ACC112 (cell line): ENCODE results near the gene EGLN1.
A peak's percentile ranks its signal among the peaks of the same experiment; 100 is the strongest.

Source experiments
- H2AFZ ChIP-seq: fragments of 200-600 bp; sonication (generic); one replicate; pipeline ENCODE4 v1.6.0; 2017; ENCODE audit warnings: antibody characterized with exemption, low read length; ENCODE audit not compliant: unreplicated experiment
- H3K27ac ChIP-seq: fragments of 200-600 bp; sonication (generic); 2 replicates; pipeline ENCODE4 v1.5.1; 2014; ENCODE audit warnings: low read depth, mild to moderate bottlenecking, antibody characterized with exemption, low read length, moderate library complexity
- H3K27me3 ChIP-seq: fragments of 200-600 bp; sonication (generic); 2 replicates; pipeline ENCODE4 v1.6.1; 2014; ENCODE audit warnings: mild to moderate bottlenecking, antibody characterized with exemption, low read length, moderate library complexity, mixed read lengths; ENCODE audit not compliant: insufficient read depth
- H3K36me3 ChIP-seq: fragments of 200-600 bp; sonication (generic); 2 replicates; pipeline ENCODE4 v1.6.1; 2016; ENCODE audit warnings: mild to moderate bottlenecking, antibody characterized with exemption, low read length, moderate library complexity, mixed read lengths; ENCODE audit not compliant: insufficient read depth
- H3K4me1 ChIP-seq: fragments of 200-600 bp; sonication (generic); one replicate; pipeline ENCODE4 v1.6.1; 2016; ENCODE audit warnings: low read length, mixed read lengths; ENCODE audit not compliant: insufficient read depth, unreplicated experiment, control insufficient read depth
- H3K4me3 ChIP-seq: fragments of 200-600 bp; sonication (generic); 2 replicates; pipeline ENCODE4 v1.5.1; 2014; ENCODE audit warnings: mild to moderate bottlenecking, low read depth, low read length
- H3K79me2 ChIP-seq: fragments of 200-600 bp; sonication (generic); one replicate; pipeline ENCODE4 v1.6.0; 2016; ENCODE audit warnings: low read length; ENCODE audit not compliant: control insufficient read depth, unreplicated experiment, insufficient read depth

Gene EGLN1

DNA sequence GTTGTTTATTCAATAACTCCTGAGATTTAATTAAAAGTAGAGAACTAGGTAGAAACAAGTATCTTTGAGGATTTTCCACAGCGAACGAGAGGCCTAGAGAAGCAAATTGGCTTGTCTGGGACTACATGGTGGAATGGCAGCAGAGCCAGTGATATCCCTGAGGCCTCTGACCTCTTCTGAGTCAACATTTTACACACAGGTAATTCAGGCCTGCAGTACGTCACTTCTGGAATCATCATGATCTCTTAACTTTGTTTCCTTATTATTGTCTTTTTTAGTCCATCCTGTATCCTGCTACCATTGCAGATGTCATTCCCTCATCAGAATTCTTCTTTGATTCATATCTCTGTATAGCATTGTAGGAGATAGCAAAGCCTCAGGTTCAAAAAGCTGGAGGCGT lies 74.1 kb downstream of the EGLN1 start:
- Histone ChIP-seq H3K36me3 (peaks cover 17% of the 10 kb centered on the region), H3K4me1 (no peaks in the 10 kb centered on the region), H3K27me3 (no peaks in the 10 kb centered on the region), H3K79me2 (peaks cover 4% of the 10 kb centered on the region), H2AFZ (no peak overlapping the region), H3K4me3 (no peak overlapping the region), H3K27ac (no peak overlapping the region)

DNA sequence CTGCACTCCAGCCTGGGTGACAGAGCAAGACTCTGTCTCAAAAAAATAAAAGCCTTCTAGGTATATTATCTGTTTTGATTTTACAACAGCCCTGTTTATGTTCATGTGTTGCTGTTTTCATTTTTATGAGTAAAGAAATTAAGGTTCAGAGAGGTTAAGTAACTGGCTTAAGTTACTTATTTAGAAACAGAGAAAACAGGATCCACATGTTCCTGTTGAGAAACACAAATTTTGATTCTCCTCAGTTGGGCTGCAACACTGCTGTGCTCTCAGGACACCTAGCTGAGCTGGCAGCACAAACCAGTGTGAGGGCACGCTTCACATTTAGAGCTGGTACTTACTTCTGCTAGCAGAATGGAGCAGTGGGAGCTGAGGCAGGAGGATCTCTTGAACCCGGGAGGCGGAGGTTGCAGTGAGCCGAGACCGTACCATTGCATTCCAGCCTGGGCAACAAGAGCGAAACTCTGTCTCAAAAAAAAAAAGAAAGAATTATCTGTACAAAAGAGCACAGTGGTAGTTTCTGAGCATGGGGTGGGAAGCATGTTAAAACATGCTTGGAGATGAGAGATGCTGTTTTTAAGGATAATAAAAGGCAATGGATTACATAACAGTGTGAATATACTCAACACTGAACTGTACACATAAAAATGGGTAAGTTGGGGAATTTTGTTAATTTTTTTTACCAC lies 81.6 kb downstream of the EGLN1 start:
- Histone ChIP-seq H3K4me3 (no peak overlapping the region), H2AFZ (no peak overlapping the region), H3K79me2 (peaks cover 53% of the 10 kb centered on the region), H3K4me1 (peaks cover 19% of the 10 kb centered on the region), H3K27me3 (no peaks in the 10 kb centered on the region), H3K36me3 (peaks cover 4% of the 10 kb centered on the region; the same call in 1 of the 2 replicates), H3K27ac (no peak overlapping the region)

DNA sequence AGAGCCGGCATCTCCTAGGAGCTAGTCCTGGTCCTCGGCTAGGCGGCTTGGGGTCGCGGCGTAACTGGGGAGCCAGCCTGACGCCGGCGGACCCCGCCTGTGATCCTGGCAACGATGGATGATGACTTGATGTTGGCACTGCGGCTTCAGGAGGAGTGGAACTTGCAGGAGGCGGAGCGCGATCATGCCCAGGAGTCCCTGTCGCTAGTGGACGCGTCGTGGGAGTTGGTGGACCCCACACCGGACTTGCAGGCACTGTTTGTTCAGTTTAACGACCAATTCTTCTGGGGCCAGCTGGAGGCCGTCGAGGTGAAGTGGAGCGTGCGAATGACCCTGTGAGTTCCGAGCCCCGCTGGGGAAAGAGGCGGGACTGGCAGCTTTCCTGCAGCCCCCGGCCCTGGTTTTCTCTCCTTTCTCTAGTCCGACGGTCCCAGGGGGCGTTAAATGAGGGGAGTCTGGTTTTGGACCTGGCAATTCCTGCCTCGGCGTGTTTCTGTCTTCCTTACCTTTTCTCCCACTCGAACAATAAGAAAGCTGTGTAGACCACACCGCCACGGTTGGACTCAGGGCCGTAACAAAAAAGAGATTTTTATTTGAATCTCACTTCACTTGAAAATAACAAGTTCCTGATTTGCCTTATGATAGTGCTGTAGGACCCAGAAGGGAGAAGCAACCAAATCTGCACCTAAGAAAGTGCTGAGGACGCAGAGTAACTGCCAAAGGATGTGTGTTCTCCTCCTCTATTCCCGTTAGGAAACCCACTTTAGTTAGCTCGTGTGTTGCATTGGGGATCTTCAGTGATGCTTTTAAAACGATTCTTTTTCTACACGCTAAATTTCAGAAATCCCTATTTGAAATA lies 83.6 kb downstream of the EGLN1 start, which contains the start of gene SPRTN:
Gene SPRTN, plus strand, starts transcription at position 24 of the 859 bp plus-strand sequence. Its CDS starts 91 bp downstream, at position 115.
- Histone ChIP-seq H3K4me1 (peaks cover 24% of the 10 kb centered on the region), H3K27ac (peak within 1 kb of the TSS; percentile 96), H3K36me3 (peaks cover 2% of the 10 kb centered on the region; the same call in 1 of the 2 replicates), H3K27me3 (no peaks in the 10 kb centered on the region), H3K4me3 (peak within 1 kb of the TSS; percentile 87), H3K79me2 (peaks cover 69% of the 10 kb centered on the region), H2AFZ (peak within 1 kb of the TSS; percentile 93)

DNA sequence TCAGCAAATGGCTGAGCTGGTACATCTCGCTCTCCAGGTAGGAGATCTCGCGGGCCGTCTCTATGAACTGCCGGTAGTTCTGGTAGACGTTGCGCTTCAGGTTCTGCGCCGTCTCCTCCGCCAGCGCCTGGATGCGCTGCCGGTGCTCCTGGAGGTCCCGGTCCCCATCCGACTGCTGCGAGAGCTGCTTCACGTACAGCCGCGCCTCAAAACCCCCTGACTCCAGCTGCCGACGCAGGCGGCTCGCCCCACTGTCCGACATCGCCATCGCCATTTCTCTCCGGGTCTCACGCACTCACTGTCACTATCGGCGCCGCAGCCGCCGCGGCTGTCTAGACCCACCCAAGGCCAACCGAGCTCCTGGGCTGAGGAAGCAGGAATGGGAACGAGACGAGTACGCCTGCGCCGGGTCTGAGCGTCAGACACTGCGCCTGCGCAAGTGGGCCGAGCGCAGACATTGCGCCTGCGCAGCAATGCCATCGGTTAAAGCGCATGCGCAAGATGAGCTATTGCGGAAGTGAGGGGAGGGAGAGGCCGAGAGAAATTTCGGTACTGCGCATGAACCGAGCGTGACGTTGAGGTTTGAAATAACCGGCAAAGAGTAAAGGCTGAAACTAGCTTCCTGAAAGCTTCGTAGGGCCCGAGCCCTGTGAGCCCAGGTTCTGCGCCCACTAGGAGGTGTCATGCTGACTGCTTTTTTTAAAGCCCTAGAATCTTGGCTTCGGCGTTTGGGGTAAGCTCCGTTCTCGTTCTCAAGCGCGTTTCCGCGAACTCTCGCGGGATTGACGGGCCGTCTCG lies 84.4 kb downstream of the EGLN1 start, which contains the start of gene EXOC8:
Gene EXOC8, minus strand, starts transcription at position 381 of the 798 bp plus-strand sequence. Its CDS starts 107 bp downstream, at position 274.
- Histone ChIP-seq H3K4me1 (peaks cover 31% of the 10 kb centered on the region), H3K27ac (peak within 1 kb of the TSS; percentile 96), H3K27me3 (no peaks in the 10 kb centered on the region), H3K36me3 (peaks cover 2% of the 10 kb centered on the region; the same call in 1 of the 2 replicates), H2AFZ (peak within 1 kb of the TSS; percentile 93), H3K79me2 (peaks cover 76% of the 10 kb centered on the region), H3K4me3 (peak within 1 kb of the TSS; percentile 87)

DNA sequence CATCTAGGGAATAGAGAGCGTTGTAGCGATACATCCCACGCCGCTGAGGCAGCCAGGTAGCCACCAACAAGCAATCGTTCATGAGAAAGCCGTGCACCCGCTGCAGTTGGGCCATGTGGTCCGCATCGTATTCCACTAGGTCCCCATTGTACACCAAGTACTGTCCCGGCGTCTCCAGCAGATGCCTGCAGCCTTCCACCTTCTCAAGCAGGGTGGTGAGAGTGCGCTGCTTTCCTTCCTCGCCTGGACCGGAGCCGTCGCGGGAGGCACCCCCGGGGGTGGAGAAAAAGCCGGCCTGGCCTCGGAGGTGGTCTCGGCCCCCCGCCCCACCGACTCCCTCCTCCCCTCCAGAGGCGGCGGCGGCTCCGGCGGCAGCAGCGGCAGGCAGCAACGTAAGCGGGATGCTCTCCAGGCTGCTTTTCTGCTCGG lies 85.0 kb downstream of the EGLN1 start:
- peaks cover 31% of the 10 kb centered on the region for H3K4me1 ChIP-seq
- peak overlapping the region; percentile 96; the same call in 1 of the 2 replicates for H3K27ac ChIP-seq
- H3K36me3 ChIP-seq: peaks cover 2% of the 10 kb centered on the region; the same call in 1 of the 2 replicates
- H3K79me2 ChIP-seq: peaks cover 77% of the 10 kb centered on the region
- no peaks in the 10 kb centered on the region for H3K27me3 ChIP-seq
- peak overlapping the region; percentile 87 for H3K4me3 ChIP-seq
- H2AFZ ChIP-seq: no peak overlapping the region

- no peaks in the 10 kb centered on the region for H3K27me3 ChIP-seq
- no peak overlapping the region for H3K27ac ChIP-seq
- peaks cover 77% of the 10 kb centered on the region for H3K79me2 ChIP-seq
- no peaks in the 10 kb centered on the region for H3K36me3 ChIP-seq
- no peak overlapping the region for H2AFZ ChIP-seq
- peak overlapping the region; percentile 87 for H3K4me3 ChIP-seq
- peaks cover 31% of the 10 kb centered on the region for H3K4me1 ChIP-seq
These were observed 86.2 kb downstream of the EGLN1 start for GRCh38 chr1:231335663-231336602.

DNA sequence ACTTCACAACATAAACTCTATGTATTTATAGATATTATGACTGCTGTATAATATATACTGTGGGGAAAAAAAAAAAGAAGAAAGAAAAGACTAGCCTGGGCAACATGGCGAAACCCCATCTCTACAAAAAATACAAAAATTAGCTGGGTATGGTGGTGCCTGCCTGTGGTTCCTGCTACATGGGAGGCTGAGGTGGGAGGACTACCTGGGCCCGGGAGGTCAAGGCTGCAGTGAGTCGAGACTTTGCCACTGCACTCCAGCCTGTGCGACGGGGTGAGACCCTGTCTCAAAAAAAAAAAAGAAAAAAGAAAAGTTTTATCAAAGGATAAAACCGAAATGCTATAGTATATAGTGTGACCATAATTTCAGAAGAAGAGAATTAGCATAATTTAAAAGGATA lies 87.1 kb downstream of the EGLN1 start:
- Histone ChIP-seq H3K4me1 (peaks cover 31% of the 10 kb centered on the region), H2AFZ (no peak overlapping the region), H3K79me2 (peaks cover 69% of the 10 kb centered on the region), H3K36me3 (no peaks in the 10 kb centered on the region), H3K27ac (no peak overlapping the region), H3K27me3 (no peaks in the 10 kb centered on the region), H3K4me3 (peak overlapping the region; percentile 87)

DNA sequence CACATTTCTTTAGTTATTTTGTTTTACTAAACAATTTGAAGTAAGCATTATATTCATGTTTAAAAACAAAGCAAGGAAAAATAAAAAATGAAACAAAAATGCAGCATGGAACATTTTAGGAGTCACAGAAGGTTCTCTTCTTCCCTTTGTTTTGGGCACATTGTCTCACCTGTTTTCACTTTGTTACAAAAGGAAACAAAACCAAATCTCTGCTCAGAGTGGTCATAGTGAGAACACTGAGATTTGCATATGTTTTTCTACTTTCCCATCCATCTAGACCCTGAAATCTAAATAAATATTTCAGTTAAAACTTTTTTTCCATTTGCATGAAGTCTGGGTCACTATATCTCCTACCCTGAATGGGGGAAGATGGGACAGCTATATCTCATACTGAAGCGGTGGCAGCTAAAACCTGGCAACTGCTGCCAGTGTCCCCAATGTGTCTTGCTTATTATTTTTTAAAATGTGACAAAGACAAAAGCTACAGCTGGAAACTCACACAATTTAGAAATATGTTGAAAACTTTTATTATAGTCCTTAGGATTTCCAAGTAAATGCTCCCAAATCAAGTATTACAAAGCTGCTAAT lies 87.9 kb downstream of the EGLN1 start:
- Histone ChIP-seq H2AFZ (no peak overlapping the region), H3K27ac (no peak overlapping the region), H3K4me1 (peaks cover 24% of the 10 kb centered on the region), H3K4me3 (peak overlapping the region; percentile 87), H3K27me3 (no peaks in the 10 kb centered on the region), H3K36me3 (no peaks in the 10 kb centered on the region), H3K79me2 (peaks cover 61% of the 10 kb centered on the region)

DNA sequence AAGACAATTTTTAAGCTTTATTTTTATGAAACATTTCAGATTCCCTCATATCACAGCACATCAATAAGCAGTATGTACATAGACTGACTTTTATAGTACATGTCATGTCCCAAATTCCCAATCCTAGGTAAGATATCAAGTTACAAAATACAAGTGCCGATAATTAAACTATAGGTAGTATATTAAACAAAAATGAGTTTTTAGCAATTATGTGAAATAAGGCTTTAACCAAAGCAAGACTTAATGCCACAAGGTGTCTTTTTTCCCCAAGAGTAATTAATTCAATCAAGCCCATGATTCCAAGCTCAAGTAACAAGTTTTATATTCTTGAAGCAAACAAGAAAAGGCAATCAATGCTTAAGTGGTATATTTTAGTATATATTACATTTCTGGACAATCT lies 89.3 kb downstream of the EGLN1 start:
- Histone ChIP-seq H3K27ac (no peak overlapping the region), H3K4me1 (peaks cover 23% of the 10 kb centered on the region), H3K79me2 (peaks cover 50% of the 10 kb centered on the region), H3K36me3 (no peaks in the 10 kb centered on the region), H2AFZ (no peak overlapping the region), H3K27me3 (no peaks in the 10 kb centered on the region), H3K4me3 (peak overlapping the region; percentile 87)
